Body of pancreas (tissue), 4 donors: ENCODE measurements around the gene FAS.

Experiments
- POLR2A ChIP-seq, 3 donors: fragments of 450-650 bp; IDR thresholded peaks; one replicate each; pipeline ENCODE4 v1.6.1; 2016; ENCODE audit warnings: antibody characterized with exemption in 3 of 3, mild to moderate bottlenecking in 2 of 3
- TF ChIP-seq, protein P1 (sequence below), 7 experiments: fragments of 450-650 bp in 4 of 7; fragments of 200-600 bp in 3 of 7; sonication (generic) in 3 of 7; IDR thresholded peaks; one replicate each; pipeline ENCODE4 v1.5.1; 2016 to 2019; ENCODE audit warnings: antibody characterized with exemption in 7 of 7

DNA sequence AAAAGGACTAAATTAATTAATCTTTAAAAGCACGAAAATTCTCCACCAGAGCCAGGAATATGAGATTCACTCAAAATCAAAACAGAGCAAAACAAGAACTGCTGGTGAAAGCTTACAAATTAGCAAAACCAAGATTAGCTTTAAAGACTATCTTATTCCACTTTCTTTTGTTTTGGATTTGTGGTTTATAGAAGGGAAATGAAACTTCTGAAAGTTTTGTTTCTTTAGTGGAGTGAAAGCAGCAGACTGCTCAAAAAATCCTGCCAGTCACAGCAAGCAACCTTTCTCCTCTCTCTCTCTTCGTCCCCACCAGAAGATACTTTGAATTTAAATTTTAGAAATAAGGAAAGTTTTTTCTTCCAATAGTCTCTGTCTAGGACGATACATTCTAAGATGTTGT is 45.8 kb upstream of the FAS start:
- TF ChIP-seq, protein P1, sequence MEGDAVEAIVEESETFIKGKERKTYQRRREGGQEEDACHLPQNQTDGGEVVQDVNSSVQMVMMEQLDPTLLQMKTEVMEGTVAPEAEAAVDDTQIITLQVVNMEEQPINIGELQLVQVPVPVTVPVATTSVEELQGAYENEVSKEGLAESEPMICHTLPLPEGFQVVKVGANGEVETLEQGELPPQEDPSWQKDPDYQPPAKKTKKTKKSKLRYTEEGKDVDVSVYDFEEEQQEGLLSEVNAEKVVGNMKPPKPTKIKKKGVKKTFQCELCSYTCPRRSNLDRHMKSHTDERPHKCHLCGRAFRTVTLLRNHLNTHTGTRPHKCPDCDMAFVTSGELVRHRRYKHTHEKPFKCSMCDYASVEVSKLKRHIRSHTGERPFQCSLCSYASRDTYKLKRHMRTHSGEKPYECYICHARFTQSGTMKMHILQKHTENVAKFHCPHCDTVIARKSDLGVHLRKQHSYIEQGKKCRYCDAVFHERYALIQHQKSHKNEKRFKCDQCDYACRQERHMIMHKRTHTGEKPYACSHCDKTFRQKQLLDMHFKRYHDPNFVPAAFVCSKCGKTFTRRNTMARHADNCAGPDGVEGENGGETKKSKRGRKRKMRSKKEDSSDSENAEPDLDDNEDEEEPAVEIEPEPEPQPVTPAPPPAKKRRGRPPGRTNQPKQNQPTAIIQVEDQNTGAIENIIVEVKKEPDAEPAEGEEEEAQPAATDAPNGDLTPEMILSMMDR (IDR thresholded peaks at IDR 0.05): no peak
- TF ChIP-seq POLR2A (IDR thresholded peaks at IDR 0.05): no peak
